ENCODE measurements around the gene NUMA1.

NUMA1 gene

DNA sequence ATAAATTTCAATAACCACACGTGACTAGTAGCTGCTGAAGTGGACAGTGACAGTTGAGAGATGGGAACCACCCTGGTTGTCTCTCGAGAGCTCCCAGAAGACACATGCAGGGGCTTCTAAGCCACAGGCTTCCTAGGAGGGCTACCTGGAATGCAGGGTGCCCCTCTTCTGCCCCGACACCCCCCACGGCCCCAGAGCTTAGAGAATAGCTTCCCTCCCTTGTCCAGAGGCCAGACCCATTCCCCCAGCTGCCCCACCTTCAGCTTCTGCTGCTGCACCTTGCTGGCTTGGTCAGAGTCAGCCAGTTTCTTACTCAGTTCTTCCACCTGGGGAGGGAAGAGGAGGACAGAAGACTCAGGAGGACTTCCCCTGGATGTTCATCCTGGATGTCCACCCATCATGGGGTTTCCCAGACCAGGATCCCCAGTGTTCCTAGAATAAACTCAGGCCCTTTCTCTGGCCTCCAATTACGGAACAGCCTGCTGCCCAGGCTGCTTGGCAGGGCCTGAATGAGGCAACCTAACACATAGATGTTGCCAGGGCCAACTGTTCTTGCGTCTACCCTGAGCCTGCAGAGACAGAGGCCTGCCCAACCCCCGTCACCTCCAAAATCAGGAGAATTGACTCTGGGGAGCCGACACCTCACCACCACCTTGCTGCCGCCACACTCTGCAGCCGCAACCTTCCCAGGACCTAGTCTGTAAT, 69.7 kb downstream of the NUMA1 start:
- H3K9me3 ChIP-seq (replicated peaks; ENCODE audit: low read length), result no peaks in the 10 kb centered on the region
- H3K27me3 ChIP-seq (ENCODE audit: control insufficient read depth, insufficient read depth, low read length), result no peaks in the 10 kb centered on the region
- H3K9ac ChIP-seq (ENCODE audit: low read depth, low read length), result no peak overlapping the region
- no peak overlapping the region for H3K4me3 ChIP-seq (ENCODE audit: low read length)
- H3K4me2 ChIP-seq (ENCODE audit: low read length), result no peak overlapping the region
- H3K36me3 ChIP-seq (ENCODE audit: insufficient read depth, low read length), result peaks cover 98% of the 10 kb centered on the region
- peaks cover 30% of the 10 kb centered on the region for H3K4me1 ChIP-seq (ENCODE audit: control insufficient read depth, insufficient read depth, low read length)

DNA sequence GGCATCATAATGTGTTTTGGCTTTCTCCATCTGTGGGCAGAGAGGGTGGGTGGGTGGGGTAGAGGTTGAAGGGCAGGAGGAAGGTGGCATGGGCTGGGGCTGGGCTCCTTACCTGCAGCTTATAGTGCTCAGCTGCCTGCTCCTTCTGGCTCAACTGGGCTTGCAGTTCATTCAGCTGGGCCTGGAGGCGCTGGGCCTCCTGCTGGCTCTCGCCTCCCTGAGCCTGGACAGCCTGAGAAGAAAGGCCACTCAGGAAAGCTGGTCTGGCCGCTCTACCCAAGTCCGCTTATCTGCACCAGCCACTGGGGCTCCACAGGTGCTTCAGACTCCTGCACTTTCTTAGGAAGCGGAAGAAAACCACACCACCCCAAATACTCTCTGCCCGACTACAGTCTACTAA, 71.2 kb downstream of the NUMA1 start:
- H3K4me1 ChIP-seq (ENCODE audit: control insufficient read depth, insufficient read depth, low read length), result peaks cover 20% of the 10 kb centered on the region
- H3K4me3 ChIP-seq (ENCODE audit: low read length), result no peak overlapping the region
- H3K9me3 ChIP-seq (replicated peaks; ENCODE audit: low read length), result no peaks in the 10 kb centered on the region
- H3K36me3 ChIP-seq (ENCODE audit: insufficient read depth, low read length), result peaks cover 98% of the 10 kb centered on the region
- H3K27me3 ChIP-seq (ENCODE audit: control insufficient read depth, insufficient read depth, low read length), result no peaks in the 10 kb centered on the region
- H3K9ac ChIP-seq (ENCODE audit: low read depth, low read length), result no peak overlapping the region
- no peak overlapping the region for H3K4me2 ChIP-seq (ENCODE audit: low read length)

DNA sequence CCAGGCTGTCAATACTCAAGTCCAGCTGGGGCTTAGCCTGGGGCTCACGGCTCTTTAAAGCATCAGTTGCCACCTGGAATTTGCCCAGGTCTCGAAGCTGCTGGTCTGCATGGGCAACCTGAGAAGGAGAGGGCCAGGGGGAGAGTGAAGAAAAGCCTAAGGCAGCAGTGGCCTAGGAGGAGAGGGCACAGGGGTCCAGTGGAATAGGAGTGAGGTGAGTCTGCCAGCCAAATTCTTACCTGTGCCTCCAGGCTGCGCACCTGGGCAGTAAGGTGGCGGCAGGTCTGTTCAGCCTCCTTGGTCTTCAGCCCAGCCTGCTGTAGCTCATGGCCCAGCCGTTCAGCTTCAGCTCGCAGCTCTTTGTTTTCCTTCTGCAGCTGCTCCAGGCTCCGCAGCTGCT, 71.6 kb downstream of the NUMA1 start:
- peaks cover 98% of the 10 kb centered on the region for H3K36me3 ChIP-seq (ENCODE audit: insufficient read depth, low read length)
- H3K4me1 ChIP-seq (ENCODE audit: control insufficient read depth, insufficient read depth, low read length), result peaks cover 16% of the 10 kb centered on the region
- no peak overlapping the region for H3K9ac ChIP-seq (ENCODE audit: low read depth, low read length)
- no peak overlapping the region for H3K4me3 ChIP-seq (ENCODE audit: low read length)
- no peaks in the 10 kb centered on the region for H3K27me3 ChIP-seq (ENCODE audit: control insufficient read depth, insufficient read depth, low read length)
- H3K9me3 ChIP-seq (replicated peaks; ENCODE audit: low read length), result no peaks in the 10 kb centered on the region
- no peak overlapping the region for H3K4me2 ChIP-seq (ENCODE audit: low read length)

DNA sequence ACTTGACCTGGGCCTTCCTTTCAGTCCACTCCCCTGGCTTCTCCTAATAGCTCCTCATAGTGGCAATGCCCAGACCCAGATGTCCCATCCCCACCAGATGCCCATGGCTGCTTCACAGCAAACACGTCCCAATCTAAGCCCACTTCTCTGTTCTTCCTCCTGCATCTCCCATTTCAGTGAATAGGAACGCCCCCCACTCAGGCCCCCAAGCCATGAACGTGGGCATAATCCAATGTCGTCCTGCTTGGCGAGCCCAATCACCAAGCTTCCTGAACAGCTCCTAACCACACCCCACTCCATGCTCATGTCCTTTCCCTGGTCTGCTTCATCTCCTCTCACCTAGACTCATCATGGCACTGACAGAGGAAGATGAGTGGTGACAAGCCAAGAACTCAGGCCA, 72.8 kb downstream of the NUMA1 start:
- Histone ChIP-seq H3K4me3 (ENCODE audit: low read length) (no peak overlapping the region), H3K36me3 (ENCODE audit: insufficient read depth, low read length) (peaks cover 94% of the 10 kb centered on the region), H3K9me3 (replicated peaks; ENCODE audit: low read length) (no peaks in the 10 kb centered on the region), H3K4me2 (ENCODE audit: low read length) (no peak overlapping the region), H3K27me3 (ENCODE audit: control insufficient read depth, insufficient read depth, low read length) (no peaks in the 10 kb centered on the region), H3K9ac (ENCODE audit: low read depth, low read length) (no peak overlapping the region), H3K4me1 (ENCODE audit: control insufficient read depth, insufficient read depth, low read length) (peaks cover 4% of the 10 kb centered on the region)

DNA sequence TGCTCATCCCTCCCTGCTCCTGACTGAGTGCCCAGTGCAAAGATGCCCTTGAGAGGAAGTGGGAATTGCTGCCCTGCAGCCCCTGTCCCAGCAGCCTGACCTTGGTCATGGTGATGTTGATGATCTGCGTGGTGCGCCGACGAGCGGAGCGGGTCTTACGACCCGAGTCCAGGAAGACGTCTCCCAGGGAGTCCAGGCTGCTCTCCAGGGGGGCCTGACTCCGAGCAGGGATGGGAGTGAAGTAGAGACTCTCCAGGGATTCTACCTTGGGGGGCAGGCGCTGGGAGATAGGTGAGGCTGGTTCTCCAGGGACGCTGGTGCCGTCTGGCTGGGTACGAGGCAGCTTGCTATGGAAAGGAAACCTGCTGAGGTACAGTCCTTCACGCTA, 73.3 kb downstream of the NUMA1 start:
- Histone ChIP-seq H3K4me2 (ENCODE audit: low read length) (no peak overlapping the region), H3K4me3 (ENCODE audit: low read length) (no peak overlapping the region), H3K9ac (ENCODE audit: low read depth, low read length) (no peak overlapping the region), H3K27me3 (ENCODE audit: control insufficient read depth, insufficient read depth, low read length) (no peaks in the 10 kb centered on the region), H3K36me3 (ENCODE audit: insufficient read depth, low read length) (peaks cover 89% of the 10 kb centered on the region), H3K9me3 (replicated peaks; ENCODE audit: low read length) (no peaks in the 10 kb centered on the region), H3K4me1 (ENCODE audit: control insufficient read depth, insufficient read depth, low read length) (no peaks in the 10 kb centered on the region)

DNA sequence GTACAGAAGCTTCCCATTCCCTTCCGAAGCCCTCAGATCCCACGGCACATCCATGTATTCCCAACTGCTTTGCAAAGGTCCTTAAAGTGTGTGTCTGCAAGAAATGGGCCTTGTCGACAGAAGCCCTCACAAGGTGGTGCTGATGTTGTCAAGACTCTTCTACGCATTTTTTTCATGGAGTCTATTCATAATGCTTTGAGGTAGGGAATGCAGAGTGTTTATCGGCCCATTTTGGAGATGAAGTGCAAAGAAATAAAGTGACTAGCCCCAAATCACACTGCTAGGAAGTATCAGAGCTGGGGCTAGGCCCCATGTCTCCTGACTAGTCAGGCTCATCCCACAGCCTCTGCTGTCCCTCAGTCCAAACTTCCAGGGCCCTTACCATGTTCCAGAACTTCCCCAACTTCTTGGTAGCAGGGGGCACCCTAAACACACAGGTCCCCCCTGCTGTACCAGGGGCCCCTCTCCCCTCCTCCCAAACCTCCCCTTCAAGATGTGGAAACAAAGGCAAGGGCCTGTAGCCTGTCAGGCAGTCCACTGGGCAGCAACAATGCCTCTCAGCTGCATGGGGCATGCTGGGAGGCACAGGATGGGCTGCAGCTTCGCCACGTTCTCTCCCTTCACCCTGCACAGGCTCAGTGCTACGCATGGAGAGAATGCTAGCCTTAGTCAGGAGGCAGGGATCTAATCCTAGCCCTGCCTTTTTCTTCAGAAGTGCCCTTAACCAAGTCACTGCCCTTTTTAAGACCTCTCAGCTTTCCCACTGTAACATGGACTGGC, 73.8 kb downstream of the NUMA1 start:
- no peaks in the 10 kb centered on the region for H3K9me3 ChIP-seq (replicated peaks; ENCODE audit: low read length)
- H3K4me1 ChIP-seq (ENCODE audit: control insufficient read depth, insufficient read depth, low read length), result no peaks in the 10 kb centered on the region
- no peaks in the 10 kb centered on the region for H3K27me3 ChIP-seq (ENCODE audit: control insufficient read depth, insufficient read depth, low read length)
- H3K4me2 ChIP-seq (ENCODE audit: low read length), result no peak overlapping the region
- H3K4me3 ChIP-seq (ENCODE audit: low read length), result no peak overlapping the region
- H3K9ac ChIP-seq (ENCODE audit: low read depth, low read length), result no peak overlapping the region
- peaks cover 83% of the 10 kb centered on the region for H3K36me3 ChIP-seq (ENCODE audit: insufficient read depth, low read length)

DNA sequence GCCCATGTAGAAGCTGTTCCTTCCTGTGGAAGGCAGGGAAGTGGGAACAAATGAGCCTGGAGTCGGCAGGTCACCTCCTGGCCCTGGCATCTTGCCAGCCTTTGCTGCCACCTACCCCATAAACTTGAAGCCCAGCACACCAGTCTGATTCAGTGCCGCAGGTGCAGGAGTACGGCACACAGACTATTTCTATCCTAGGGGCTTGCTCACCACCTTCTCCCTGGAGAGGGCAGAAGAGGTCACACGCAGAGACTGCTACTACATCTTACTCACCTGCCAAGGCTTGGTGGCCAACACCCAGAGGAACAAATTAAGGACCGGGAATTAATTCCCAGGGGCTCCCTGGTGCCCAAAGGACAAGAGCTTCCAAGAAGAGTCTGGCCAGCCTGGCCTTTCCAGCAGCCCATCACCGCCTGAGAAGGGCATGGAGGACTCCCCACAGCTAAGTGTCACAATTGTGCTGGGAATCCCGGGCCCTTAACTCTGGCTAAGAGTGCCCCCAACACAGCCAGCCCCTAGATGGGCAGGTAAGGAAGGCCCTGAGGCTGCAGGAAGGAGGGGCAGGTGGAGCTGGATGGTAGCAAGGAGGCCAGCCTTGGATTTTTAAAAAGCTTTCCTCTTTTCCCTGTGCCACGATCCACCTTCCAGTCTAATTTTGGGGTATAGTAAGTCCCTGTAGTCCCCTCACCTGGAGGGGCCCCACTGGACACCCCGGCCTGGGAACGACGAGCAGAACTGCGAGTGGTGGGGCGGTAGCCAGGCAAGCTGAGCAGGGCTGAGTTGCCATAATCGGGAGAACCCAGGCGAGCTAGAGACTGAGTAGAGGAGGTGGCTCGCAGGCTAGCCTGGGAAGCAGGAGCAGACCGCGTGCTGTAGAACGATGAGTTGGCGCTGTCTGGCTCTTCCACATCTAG, 74.7 kb downstream of the NUMA1 start:
- no peaks in the 10 kb centered on the region for H3K4me1 ChIP-seq (ENCODE audit: control insufficient read depth, insufficient read depth, low read length)
- no peak overlapping the region for H3K4me3 ChIP-seq (ENCODE audit: low read length)
- no peak overlapping the region for H3K4me2 ChIP-seq (ENCODE audit: low read length)
- no peak overlapping the region for H3K9ac ChIP-seq (ENCODE audit: low read depth, low read length)
- no peaks in the 10 kb centered on the region for H3K9me3 ChIP-seq (replicated peaks; ENCODE audit: low read length)
- no peaks in the 10 kb centered on the region for H3K27me3 ChIP-seq (ENCODE audit: control insufficient read depth, insufficient read depth, low read length)
- peaks cover 83% of the 10 kb centered on the region for H3K36me3 ChIP-seq (ENCODE audit: insufficient read depth, low read length)

DNA sequence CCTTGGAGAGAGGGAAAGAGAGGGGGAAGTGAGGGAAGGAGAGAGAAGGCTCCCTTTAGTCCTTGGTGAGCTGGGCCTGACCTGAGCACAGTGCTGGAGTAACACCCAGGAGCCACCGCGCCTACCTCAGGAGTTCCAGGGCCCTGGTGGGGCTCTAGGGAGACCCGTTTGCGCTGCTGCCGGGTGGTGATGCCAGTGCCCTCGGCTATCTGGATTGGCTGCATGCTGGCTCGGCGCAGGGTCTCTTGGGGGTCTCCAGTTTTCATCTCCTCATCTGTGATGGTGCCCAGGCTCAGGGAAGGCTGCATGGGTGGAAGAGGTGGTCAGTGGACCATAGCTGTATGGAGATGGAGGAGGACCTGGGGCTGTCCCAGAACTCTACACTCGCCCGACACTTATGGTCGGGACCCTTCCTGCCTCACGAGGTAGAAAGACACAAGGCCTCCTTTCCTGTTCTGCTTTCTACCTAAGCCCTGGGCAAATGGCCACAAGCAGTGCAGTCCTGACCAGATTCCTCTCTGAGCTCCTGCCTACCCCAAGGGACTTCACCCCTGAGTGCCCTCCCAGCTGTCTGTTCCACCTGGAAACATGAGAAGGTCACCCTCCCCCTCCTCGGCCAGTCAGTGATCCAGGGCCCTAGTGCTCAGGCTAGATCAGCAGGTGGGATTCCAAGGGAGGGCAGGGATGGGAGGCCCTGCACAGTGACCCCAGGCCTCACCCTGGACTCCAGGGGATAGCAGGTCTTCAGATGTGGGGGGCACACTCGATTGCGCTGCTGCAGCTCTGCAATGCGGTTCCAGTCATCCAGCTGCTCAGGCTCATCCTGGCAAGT, 75.6 kb downstream of the NUMA1 start:
- H3K9ac ChIP-seq (ENCODE audit: low read depth, low read length), result no peak overlapping the region
- no peaks in the 10 kb centered on the region for H3K27me3 ChIP-seq (ENCODE audit: control insufficient read depth, insufficient read depth, low read length)
- no peak overlapping the region for H3K4me2 ChIP-seq (ENCODE audit: low read length)
- peaks cover 1% of the 10 kb centered on the region for H3K4me1 ChIP-seq (ENCODE audit: control insufficient read depth, insufficient read depth, low read length)
- H3K4me3 ChIP-seq (ENCODE audit: low read length), result no peak overlapping the region
- H3K36me3 ChIP-seq (ENCODE audit: insufficient read depth, low read length), result peaks cover 83% of the 10 kb centered on the region
- no peaks in the 10 kb centered on the region for H3K9me3 ChIP-seq (replicated peaks; ENCODE audit: low read length)

DNA sequence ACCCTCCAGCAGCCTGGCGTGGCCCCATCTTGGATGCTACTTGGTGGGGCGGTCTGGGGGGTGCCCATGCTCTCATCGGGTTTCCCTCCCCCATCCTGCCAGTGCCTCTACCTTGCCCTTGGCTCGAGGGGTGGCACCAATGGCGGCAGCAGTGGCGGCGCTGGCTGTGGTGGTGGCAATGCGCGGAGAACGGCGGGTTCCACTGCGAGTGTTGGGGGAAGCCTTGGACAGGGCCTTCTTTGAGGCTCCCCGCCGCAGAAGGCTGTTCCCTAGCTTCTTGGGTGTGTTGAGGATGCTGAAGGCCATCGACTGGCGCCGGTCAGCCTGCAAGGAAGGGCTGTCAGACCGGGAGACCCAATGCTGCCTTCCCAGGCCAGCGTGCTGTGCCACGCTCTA, 76.6 kb downstream of the NUMA1 start:
- Histone ChIP-seq H3K9ac (ENCODE audit: low read depth, low read length) (no peak overlapping the region), H3K36me3 (ENCODE audit: insufficient read depth, low read length) (peaks cover 77% of the 10 kb centered on the region), H3K4me1 (ENCODE audit: control insufficient read depth, insufficient read depth, low read length) (peaks cover 6% of the 10 kb centered on the region), H3K4me2 (ENCODE audit: low read length) (no peak overlapping the region), H3K9me3 (replicated peaks; ENCODE audit: low read length) (no peaks in the 10 kb centered on the region), H3K27me3 (ENCODE audit: control insufficient read depth, insufficient read depth, low read length) (no peaks in the 10 kb centered on the region), H3K4me3 (ENCODE audit: low read length) (no peak overlapping the region)

DNA sequence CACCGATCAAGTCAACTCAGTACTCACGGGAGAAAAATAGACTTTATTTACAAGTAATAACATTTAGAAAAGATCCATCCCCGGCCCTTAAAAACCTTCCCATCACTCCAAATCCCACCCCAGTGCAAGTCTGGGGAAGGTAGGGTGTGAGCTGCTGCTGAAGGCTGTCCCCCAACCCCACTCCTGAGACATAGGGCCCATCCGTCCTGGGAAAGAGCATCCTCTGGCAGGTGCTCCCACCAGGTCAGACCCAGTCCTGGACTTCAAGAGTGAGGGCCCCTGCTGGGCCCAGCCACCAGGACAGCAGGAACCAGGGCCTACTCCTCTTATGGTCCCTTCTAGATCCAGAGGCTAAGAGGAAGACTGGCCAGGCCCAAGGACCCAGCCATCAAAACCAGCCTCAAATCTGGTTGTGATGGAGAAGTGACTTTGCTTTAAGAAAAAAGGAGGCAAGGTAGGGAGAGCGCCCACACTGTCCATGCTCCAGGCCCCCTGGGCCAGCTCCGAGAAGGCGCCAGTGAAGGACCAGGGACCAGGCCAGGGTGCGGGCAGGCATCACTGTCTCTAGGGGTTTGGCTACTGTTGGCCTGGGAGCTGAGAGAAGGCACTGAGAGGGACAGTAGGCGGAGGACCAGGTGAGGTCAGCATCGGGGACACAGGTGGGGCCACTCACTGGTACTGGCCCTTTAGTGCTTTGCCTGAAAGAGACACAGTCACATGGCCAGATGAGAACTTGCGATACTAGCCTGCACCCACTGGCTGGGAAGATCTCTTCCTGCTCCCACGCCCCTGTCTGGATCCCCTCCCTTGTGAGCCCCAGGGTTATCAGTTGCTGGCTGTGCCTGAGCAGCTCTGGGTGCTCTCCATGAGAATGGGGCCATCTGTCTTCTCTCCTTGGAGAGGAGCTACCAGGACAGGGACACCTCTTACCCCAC, 77.2 kb downstream of the NUMA1 start:
- peaks cover 6% of the 10 kb centered on the region for H3K4me1 ChIP-seq (ENCODE audit: control insufficient read depth, insufficient read depth, low read length)
- peaks cover 70% of the 10 kb centered on the region for H3K36me3 ChIP-seq (ENCODE audit: insufficient read depth, low read length)
- no peaks in the 10 kb centered on the region for H3K27me3 ChIP-seq (ENCODE audit: control insufficient read depth, insufficient read depth, low read length)
- no peaks in the 10 kb centered on the region for H3K9me3 ChIP-seq (replicated peaks; ENCODE audit: low read length)
- H3K9ac ChIP-seq (ENCODE audit: low read depth, low read length), result no peak overlapping the region
- no peak overlapping the region for H3K4me2 ChIP-seq (ENCODE audit: low read length)
- no peak overlapping the region for H3K4me3 ChIP-seq (ENCODE audit: low read length)
